A673 (cell line): Measurements from ENCODE around the gene ARID3B. TPM values are rescaled to one million over a fixed set of nuclear protein-coding genes. Genes with fewer than 3 reads are reported as not detected.

Source experiments
- BruUV-seq: library from RNA; stranded (reverse); fragments of 400-500 nt; replicated peaks from 2 replicates; lab custom pipeline; 2021; lab: Mats Ljungman, UMichigan
- CTCF ChIA-PET: fragments of 300-600 bp; sonication (Branson Sonifier 250); formaldehyde crosslinking; loops from one replicate; lab custom pipeline; 2022; ENCODE audit warnings: antibody characterized with exemption; lab: Charles Lee
- POLR2A ChIA-PET: fragments of 300-600 bp; sonication (Branson Sonifier 250); formaldehyde crosslinking; loops from one replicate; lab custom pipeline; 2022; ENCODE audit warnings: antibody characterized with exemption; ENCODE audit not compliant: low non-redundant PET; lab: Charles Lee
- DNase-seq: peaks from one replicate; pipeline ENCODE4 v3.0.0-alpha.2; 2015; ENCODE audit warnings: low spot score
- H3K27ac ChIP-seq: fragments of 200-600 bp; sonication (generic); 2 replicates; pipeline ENCODE4 v1.5.1; 2016; ENCODE audit warnings: mixed run types, low read depth, mild to moderate bottlenecking, mixed read lengths, antibody characterized with exemption, low read length; ENCODE audit not compliant: poor library complexity, severe bottlenecking
- H3K27me3 ChIP-seq: fragments of 200-600 bp; sonication (generic); replicated peaks from 2 replicates; pipeline ENCODE4 v1.6.1; 2017; ENCODE audit warnings: mixed run types, low read depth, mild to moderate bottlenecking, mixed read lengths, antibody characterized with exemption, low read length; ENCODE audit not compliant: insufficient read depth, poor library complexity
- H3K36me3 ChIP-seq: fragments of 200-600 bp; sonication (generic); 2 replicates; pipeline ENCODE4 v1.6.1; 2016; ENCODE audit warnings: mixed run types, mild to moderate bottlenecking, mixed read lengths, antibody characterized with exemption, low read length; ENCODE audit not compliant: insufficient read depth, poor library complexity, severe bottlenecking
- H3K4me1 ChIP-seq: fragments of 200-600 bp; sonication (generic); 2 replicates; pipeline ENCODE4 v1.6.1; 2017; ENCODE audit warnings: mixed run types, mild to moderate bottlenecking, mixed read lengths, antibody characterized with exemption, low read length; ENCODE audit not compliant: insufficient read depth, poor library complexity, severe bottlenecking
- H3K4me3 ChIP-seq: fragments of 200-600 bp; sonication (generic); 2 replicates; pipeline ENCODE4 v1.5.1; 2016; ENCODE audit warnings: low read depth, mixed run types, mild to moderate bottlenecking, mixed read lengths, low read length; ENCODE audit not compliant: poor library complexity, severe bottlenecking
- H3K9me3 ChIP-seq: fragments of 200-600 bp; sonication (generic); 2 replicates; pipeline ENCODE4 v1.6.1; 2016; ENCODE audit warnings: mixed run types, low read depth, mild to moderate bottlenecking, mixed read lengths, antibody characterized with exemption, low read length; ENCODE audit not compliant: poor library complexity, severe bottlenecking
- EZH2 ChIP-seq: fragments of 200-600 bp; sonication (generic); IDR thresholded peaks from 2 replicates; pipeline ENCODE4 v1.6.1; 2017; ENCODE audit warnings: borderline replicate concordance, low read depth, mild to moderate bottlenecking, mixed read lengths, antibody characterized with exemption, low read length; ENCODE audit not compliant: poor library complexity, severe bottlenecking
- intact Hi-C: fragments of 100-400 bp; cut with micrococcal nuclease; formaldehyde crosslinking; loops from one replicate; pipeline ENCODE4 v1.10.0; 2022; ENCODE audit not compliant: unreplicated experiment
- total RNA-seq: library from RNA; stranded (reverse); gene quantifications from 2 replicates; pipeline ENCODE4 v1.2.3, GENCODE V29; 2021
- TF ChIP-seq, protein P1 (sequence below): fragments of 300-800, 200-600 bp; sonication (generic); conservative IDR thresholded peaks from 2 replicates; pipeline ENCODE4 v1.5.1; 2017; ENCODE audit warnings: low read depth, mild to moderate bottlenecking, antibody characterized with exemption, low read length, moderate library complexity, mixed read lengths

Gene ARID3B
- total RNA-seq, 1 experiment from 2014 or later: 18.3 TPM

DNA sequence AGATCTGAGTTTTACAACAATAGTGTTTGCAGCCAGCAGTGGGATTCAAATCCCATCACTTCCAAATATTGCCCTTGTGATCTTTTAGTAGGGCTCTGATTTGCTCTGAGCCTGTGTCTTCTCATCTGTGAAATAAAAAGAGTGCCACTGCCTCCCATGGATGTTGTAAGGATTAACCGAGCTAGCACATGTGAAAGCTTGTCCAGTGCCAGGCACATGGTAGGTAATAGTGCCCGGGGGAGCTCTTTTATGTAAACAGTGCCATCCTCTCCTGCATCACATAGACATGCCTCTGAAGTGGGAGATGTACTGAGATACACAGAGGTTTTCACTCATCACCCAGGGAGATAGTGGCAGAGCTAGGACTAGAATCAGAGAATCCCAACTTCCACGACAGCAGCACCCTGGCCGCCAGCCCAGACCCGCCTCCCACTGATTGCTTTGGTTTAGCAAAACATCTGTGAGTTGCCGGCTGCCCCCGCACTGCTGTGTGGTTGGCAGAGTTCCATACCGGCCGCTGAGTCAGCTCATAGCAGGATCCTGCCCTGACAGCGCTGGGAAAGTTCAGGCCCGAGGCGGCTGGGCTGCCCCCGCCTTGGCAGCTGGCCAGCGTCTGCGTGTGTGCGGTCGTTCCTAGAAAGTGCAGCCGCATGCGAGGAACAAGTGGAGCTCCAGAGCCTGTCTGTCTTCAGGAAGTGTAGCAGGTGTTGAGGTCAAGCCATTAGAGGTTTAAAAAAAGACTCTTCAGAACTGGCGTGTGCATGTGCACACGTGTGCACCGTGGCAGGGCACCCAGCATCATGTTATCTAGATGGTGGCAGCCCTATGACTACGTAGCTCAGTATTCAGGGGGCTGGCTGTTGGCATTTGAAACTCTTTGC lies 5.0 kb downstream of the ARID3B start:
- peak; percentile 98 for DNase-seq
- BruUV-seq: no TSS peak
- TF ChIP-seq, protein P1, sequence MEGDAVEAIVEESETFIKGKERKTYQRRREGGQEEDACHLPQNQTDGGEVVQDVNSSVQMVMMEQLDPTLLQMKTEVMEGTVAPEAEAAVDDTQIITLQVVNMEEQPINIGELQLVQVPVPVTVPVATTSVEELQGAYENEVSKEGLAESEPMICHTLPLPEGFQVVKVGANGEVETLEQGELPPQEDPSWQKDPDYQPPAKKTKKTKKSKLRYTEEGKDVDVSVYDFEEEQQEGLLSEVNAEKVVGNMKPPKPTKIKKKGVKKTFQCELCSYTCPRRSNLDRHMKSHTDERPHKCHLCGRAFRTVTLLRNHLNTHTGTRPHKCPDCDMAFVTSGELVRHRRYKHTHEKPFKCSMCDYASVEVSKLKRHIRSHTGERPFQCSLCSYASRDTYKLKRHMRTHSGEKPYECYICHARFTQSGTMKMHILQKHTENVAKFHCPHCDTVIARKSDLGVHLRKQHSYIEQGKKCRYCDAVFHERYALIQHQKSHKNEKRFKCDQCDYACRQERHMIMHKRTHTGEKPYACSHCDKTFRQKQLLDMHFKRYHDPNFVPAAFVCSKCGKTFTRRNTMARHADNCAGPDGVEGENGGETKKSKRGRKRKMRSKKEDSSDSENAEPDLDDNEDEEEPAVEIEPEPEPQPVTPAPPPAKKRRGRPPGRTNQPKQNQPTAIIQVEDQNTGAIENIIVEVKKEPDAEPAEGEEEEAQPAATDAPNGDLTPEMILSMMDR: no peak
- no peak for TF ChIP-seq EZH2
- Histone ChIP-seq H3K27me3 (no peaks in the 10 kb centered on the region), H3K36me3 (peaks cover 4% of the 10 kb centered on the region), H3K4me3 (peak overlapping the region; percentile 5), H3K9me3 (no peaks in the 10 kb centered on the region), H3K27ac (no peak overlapping the region), H3K4me1 (peaks cover 29% of the 10 kb centered on the region)
- POLR2A ChIA-PET: interaction anchor here (0.5 kb wide), 1 partner anchor 100 kb away, joined by 4 read pairs; no protein-coding TSS in a partner anchor
- CTCF ChIA-PET: interaction anchor here (0.5 kb wide), 1 partner anchor 596 kb away, joined by 4 read pairs; no protein-coding TSS in a partner anchor
- intact Hi-C loops: no loop called here

DNA sequence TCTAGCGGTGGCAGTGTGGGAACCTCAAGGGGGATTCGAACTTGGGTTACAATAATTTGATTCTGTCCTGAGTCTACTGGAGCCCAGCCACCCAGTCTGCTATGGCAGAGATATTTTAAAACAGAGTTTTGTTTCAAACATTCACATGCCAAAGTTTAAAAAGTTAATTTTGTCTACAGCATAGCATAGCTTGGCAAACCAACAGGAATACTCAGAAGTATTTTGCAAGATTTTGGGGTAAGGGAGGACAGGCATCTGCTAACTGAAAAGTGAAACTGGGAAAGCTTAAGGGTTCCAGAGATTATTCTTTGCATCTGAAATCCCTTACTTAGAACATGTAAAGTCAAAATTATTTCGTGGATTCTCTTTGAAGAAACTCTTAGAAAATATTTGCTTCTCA lies 6.6 kb downstream of the ARID3B start:
- BruUV-seq: no TSS peak
- intact Hi-C loops: no loop called here
- ChIA-PET POLR2A (no interaction called here), CTCF (no interaction called here)
- H3K27ac ChIP-seq: no peak overlapping the region
- H3K27me3 ChIP-seq: no peaks in the 10 kb centered on the region
- no peak overlapping the region for H3K4me3 ChIP-seq
- peaks cover 25% of the 10 kb centered on the region for H3K4me1 ChIP-seq
- DNase-seq: no peak
- no peaks in the 10 kb centered on the region for H3K9me3 ChIP-seq
- TF ChIP-seq, protein P1: no peak
- no peak for TF ChIP-seq EZH2
- peaks cover 9% of the 10 kb centered on the region for H3K36me3 ChIP-seq

DNA sequence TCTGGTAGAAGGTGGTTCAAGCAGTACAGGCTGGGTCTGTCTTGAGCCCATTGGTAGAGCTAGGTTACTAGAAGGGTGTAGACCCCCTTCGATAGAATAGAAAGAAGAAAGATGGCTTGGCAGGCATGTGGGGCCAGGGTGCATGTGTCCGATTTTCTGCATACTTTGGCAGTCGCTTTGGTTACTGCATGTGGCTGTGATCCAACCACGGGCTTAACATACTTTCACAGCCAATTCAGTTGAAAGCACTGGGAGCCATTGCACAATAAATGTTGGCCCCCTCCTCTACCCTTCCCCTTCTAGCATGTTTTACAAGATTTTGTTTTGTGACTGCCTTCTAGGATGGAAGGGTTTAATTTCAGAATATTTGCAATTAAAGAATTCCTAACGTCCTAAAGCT lies 7.2 kb downstream of the ARID3B start:
- H3K4me1 ChIP-seq: peaks cover 19% of the 10 kb centered on the region
- intact Hi-C loops: no loop called here
- peaks cover 9% of the 10 kb centered on the region for H3K36me3 ChIP-seq
- no peak for DNase-seq
- no peak overlapping the region for H3K4me3 ChIP-seq
- BruUV-seq: no TSS peak
- H3K9me3 ChIP-seq: no peaks in the 10 kb centered on the region
- POLR2A ChIA-PET: no interaction called here
- no peaks in the 10 kb centered on the region for H3K27me3 ChIP-seq
- CTCF ChIA-PET: no interaction called here
- TF ChIP-seq EZH2: no peak
- TF ChIP-seq, protein P1: no peak
- no peak overlapping the region for H3K27ac ChIP-seq
